Keratinocyte (primary cell): Measurements from ENCODE around the gene ZCCHC24. TPM values are rescaled to one million over a fixed set of nuclear protein-coding genes. Genes with fewer than 3 reads are reported as not detected.

Experiments used
- DNase-seq: peaks from one replicate; pipeline ENCODE4 v3.0.0-alpha.2; 2011; ENCODE audit warnings: low read depth, missing footprints, low spot score
- FAIRE-seq: peaks from 2 replicates; lab custom pipeline; 2011; peaks lifted over from hg19 to GRCh38; lab: Jason Lieb, UNC
- H2AFZ ChIP-seq: 2 replicates; pipeline ENCODE4 v1.6.0; 2012; ENCODE audit warnings: low read length, control low read depth, inconsistent platforms; ENCODE audit not compliant: control insufficient read depth
- H3K27ac ChIP-seq: 2 replicates; pipeline ENCODE4 v1.5.1; 2011; ENCODE audit warnings: low read length; ENCODE audit not compliant: control insufficient read depth, insufficient read depth
- H3K27me3 ChIP-seq: 3 replicates; pipeline ENCODE4 v1.6.0; 2011; ENCODE audit warnings: low read length; ENCODE audit not compliant: control insufficient read depth, insufficient read depth; ENCODE audit errors: extremely low read depth
- H3K36me3 ChIP-seq, 2 experiments: 2 replicates in 1 of 2; 3 replicates in 1 of 2; pipeline ENCODE4 v1.5.1; 2011; ENCODE audit warnings: low read length in 2 of 2, mild to moderate bottlenecking in 1 of 2; ENCODE audit not compliant: control insufficient read depth in 2 of 2, insufficient read depth in 2 of 2; ENCODE audit errors: extremely low read depth in 1 of 2
- H3K4me1 ChIP-seq: 3 replicates; pipeline ENCODE4 v1.5.1; 2011; ENCODE audit warnings: low read length; ENCODE audit not compliant: control insufficient read depth, insufficient read depth; ENCODE audit errors: extremely low read depth
- H3K4me2 ChIP-seq: 3 replicates; pipeline ENCODE4 v1.6.0; 2011; ENCODE audit warnings: low read depth, low read length; ENCODE audit not compliant: control insufficient read depth, insufficient read depth; ENCODE audit errors: extremely low read depth
- H3K4me3 ChIP-seq, 3 experiments: fragments of 200-600 bp in 1 of 3; sonication (generic) in 1 of 3; 2 replicates in 2 of 3; 3 replicates in 1 of 3; pipeline ENCODE4 v1.5.1; 2011 to 2016; ENCODE audit warnings: low read length in 3 of 3, mild to moderate bottlenecking in 3 of 3, control low read depth in 2 of 3, inconsistent platforms in 1 of 3, low read depth in 1 of 3, mixed read lengths in 1 of 3, mixed run types in 1 of 3, moderate library complexity in 1 of 3; ENCODE audit not compliant: control insufficient read depth in 2 of 3, insufficient read depth in 2 of 3; ENCODE audit errors: extremely low read depth in 1 of 3
- H3K79me2 ChIP-seq: 2 replicates; pipeline ENCODE4 v1.6.0; 2012; ENCODE audit warnings: low read length; ENCODE audit not compliant: control insufficient read depth, insufficient read depth
- H3K9ac ChIP-seq: 3 replicates; pipeline ENCODE4 v1.6.0; 2011; ENCODE audit warnings: low read length; ENCODE audit not compliant: control insufficient read depth, insufficient read depth; ENCODE audit errors: extremely low read depth
- H3K9me1 ChIP-seq: 3 replicates; pipeline ENCODE4 v1.6.0; 2011; ENCODE audit warnings: low read length; ENCODE audit not compliant: control insufficient read depth, insufficient read depth; ENCODE audit errors: extremely low read depth
- H3K9me3 ChIP-seq: 2 replicates; pipeline ENCODE4 v1.5.1; 2012; ENCODE audit warnings: low read depth, low read length; ENCODE audit not compliant: control insufficient read depth
- H4K20me1 ChIP-seq: 3 replicates; pipeline ENCODE4 v1.6.0; 2011; ENCODE audit warnings: low read length; ENCODE audit not compliant: control insufficient read depth, insufficient read depth; ENCODE audit errors: extremely low read depth
- CTCF ChIP-seq, 3 experiments: IDR thresholded peaks in 1 of 3; conservative IDR thresholded peaks in 1 of 3; optimal IDR thresholded peaks in 1 of 3; 2 replicates in 2 of 3; 3 replicates in 1 of 3; pipeline versions ENCODE3 to v1.5.1; 2011; ENCODE audit warnings: low read length in 3 of 3, mild to moderate bottlenecking in 3 of 3, moderate library complexity in 2 of 3, control low read depth in 1 of 3, inconsistent platforms in 1 of 3; ENCODE audit not compliant: insufficient read depth in 2 of 3; ENCODE audit errors: extremely low read depth in 1 of 3
- EZH2 ChIP-seq: IDR thresholded peaks from one replicate; pipeline ENCODE4 v1.6.1; 2012; ENCODE audit warnings: inconsistent platforms, mild to moderate bottlenecking, low read length, moderate library complexity
- dilution Hi-C: fragments of 300-500 bp; cut with MboI; formaldehyde crosslinking; loops from one replicate; pipeline ENCODE4 v1.7.0; 2020; ENCODE audit warnings: low sequenced_read_pairs; ENCODE audit not compliant: extremely low pct_ligation_motif_present
- polyA plus RNA-seq, 5 experiments: library from polyadenylated mRNA; depleted of rRNA in 3 of 5; stranded (reverse) in 3 of 5; stranded (forward) in 1 of 5; unstranded in 1 of 5; fragments of >200 nt; gene quantifications; 1 replicate in 1 of 5; 2 replicates in 3 of 5; 3 replicates in 1 of 5; pipeline versions ENCODE4 v1.2.1 to v1.2.3, GENCODE V29; 2011 to 2012; ENCODE audit warnings: missing spikeins in 2 of 5, low read depth in 1 of 5, low replicate concordance in 1 of 5

The ZCCHC24 gene
- polyA plus RNA-seq, 1 donor (not counting 4 experiments of a cell fraction or from before 2014, with no cell fraction given): 0.96 TPM

- FAIRE-seq: no peak
- Histone ChIP-seq H3K27me3 (no peaks in the 10 kb centered on the region), H3K4me3 (no peak overlapping the region), H3K9ac (no peak overlapping the region), H3K4me2 (no peak overlapping the region), H3K36me3 (peaks cover 22 to 31% of the 10 kb centered on the region in 2 experiments), H2AFZ (no peak overlapping the region), H3K27ac (no peak overlapping the region), H3K4me1 (no peaks in the 10 kb centered on the region), H4K20me1 (peaks cover 14% of the 10 kb centered on the region), H3K9me3 (no peaks in the 10 kb centered on the region), H3K9me1 (peaks cover 3% of the 10 kb centered on the region), H3K79me2 (peaks cover 8% of the 10 kb centered on the region)
- no peak for DNase-seq
- TF ChIP-seq EZH2 (no peak), CTCF (optimal IDR thresholded peaks at IDR 0.05 in 1 of 3, IDR thresholded peaks at IDR 0.05 in 1 of 3, conservative IDR thresholded peaks at IDR 0.05 in 1 of 3; ENCODE audit: extremely low read depth in 1 of 3, insufficient read depth in 2 of 3, low read length in 3 of 3) (no peak)
- dilution Hi-C loops: no loop called here
Measured at GRCh38 chr10:79357180-79357579, 88.2 kb downstream of the ZCCHC24 start.

GRCh38 chr10:79356104-79356503 is 89.3 kb downstream of the ZCCHC24 start:
- no peaks in the 10 kb centered on the region for H3K4me1 ChIP-seq
- dilution Hi-C loops: no loop called here
- no peaks in the 10 kb centered on the region for H3K27me3 ChIP-seq
- H3K9me1 ChIP-seq: peaks cover 3% of the 10 kb centered on the region
- no peak overlapping the region for H3K27ac ChIP-seq
- no peak overlapping the region for H3K9ac ChIP-seq
- no peak for DNase-seq
- no peak overlapping the region for H3K4me2 ChIP-seq
- H3K36me3 ChIP-seq: peaks cover 30 to 40% of the 10 kb centered on the region in 2 experiments
- FAIRE-seq: no peak
- no peak for TF ChIP-seq EZH2
- no peak for TF ChIP-seq CTCF (optimal IDR thresholded peaks at IDR 0.05 in 1 of 3, IDR thresholded peaks at IDR 0.05 in 1 of 3, conservative IDR thresholded peaks at IDR 0.05 in 1 of 3; ENCODE audit: extremely low read depth in 1 of 3, insufficient read depth in 2 of 3, low read length in 3 of 3)
- H3K79me2 ChIP-seq: peaks cover 13% of the 10 kb centered on the region
- no peak overlapping the region for H2AFZ ChIP-seq
- no peaks in the 10 kb centered on the region for H3K9me3 ChIP-seq
- H4K20me1 ChIP-seq: peaks cover 18% of the 10 kb centered on the region
- no peak overlapping the region for H3K4me3 ChIP-seq
